Motor neuron (in vitro differentiated cells): ENCODE data around the gene LTBP1. TPM values are rescaled to one million over a fixed set of nuclear protein-coding genes. Genes with fewer than 3 reads are reported as not detected.

Experiments used
- ATAC-seq, 8 experiments: fragments of 200-7000 bp; cut with Tn5 transposase; replicated peaks in 6 of 8; 2 replicates each; pipeline ENCODE4 v1.8.0; 2021; ENCODE audit warnings: mild to moderate bottlenecking in 8 of 8, moderate library complexity in 8 of 8
- H3K27ac ChIP-seq, 2 donors: fragments of 250-450 bp; sonication (Bioruptor Pico); 2 replicates each; pipeline ENCODE4 v1.9.0; 2021; ENCODE audit warnings: antibody characterized with exemption in 2 of 2, mild to moderate bottlenecking in 2 of 2, moderate library complexity in 1 of 2
- H3K4me1 ChIP-seq, 2 donors: fragments of 250-450 bp; sonication (Bioruptor Pico); replicated peaks in 1 of 2; 2 replicates each; pipeline ENCODE4 v1.6.1; 2021; ENCODE audit warnings: antibody characterized with exemption in 2 of 2, mild to moderate bottlenecking in 2 of 2, moderate library complexity in 1 of 2
- H3K4me3 ChIP-seq, 5 donors: fragments of 250-450 bp; sonication (Bioruptor Pico); 2 replicates each; pipeline ENCODE4 v1.9.0; 2021; ENCODE audit warnings: antibody characterized with exemption in 5 of 5, mild to moderate bottlenecking in 5 of 5, moderate library complexity in 4 of 5
- WGBS, 10 experiments: fragments of 450-650 bp; shearing (Covaris generic); methylation state at CpG; one replicate each; pipeline ENCODE4 v1.0.0; 2022; 5-methylcytosine and 5-hydroxymethylcytosine counted together
- in situ Hi-C, 9 experiments: fragments of 400-800 bp; cut with MboI; loops; one replicate each; pipeline ENCODE4 v1.15.0; 2021; ENCODE audit warnings: low sequenced_read_pairs in 9 of 9, low pct_unique_long_range_greater_than_20kb in 2 of 9; ENCODE audit not compliant: unreplicated experiment in 9 of 9
- total RNA-seq, 8 experiments: library from RNA; unstranded; fragments of 300-600 nt; gene quantifications; 2 replicates each; pipeline versions ENCODE4 v1.2.3 to v1.2.4, GENCODE V29; 2022

Gene LTBP1
- total RNA-seq, 8 experiments from 2014 or later, result 2.8 to 692 (median 20.8) TPM

GRCh38 chr2:33335516-33335915 lies 388.8 kb downstream of the LTBP1 start:
- WGBS, 10 experiments, result 75 to 100% (median 98%) methylated on average over 1 to 3 of the region's 3 CpGs
- ATAC-seq, result no peak

GRCh38 chr2:33336036-33336625 lies 389.4 kb downstream of the LTBP1 start:
- no peaks in the 10 kb centered on the region for H3K4me1 ChIP-seq
- no peak overlapping the region for H3K27ac ChIP-seq
- in situ Hi-C loops, result no loop called here
- H3K4me3 ChIP-seq, result no peak overlapping the region
- 60 to 100% (median 90%) methylated on average over 1 to 4 of the region's 4 CpGs; no CpG with 5 or more reads in 1 of the 10 experiments for WGBS, 10 experiments
- ATAC-seq, result no peak

More at GRCh38 chr2:33335516-33335915, 388.8 kb downstream of the LTBP1 start:
- H3K4me1 ChIP-seq, result no peaks in the 10 kb centered on the region
- in situ Hi-C loops, result no loop called here
- no peak overlapping the region for H3K27ac ChIP-seq
- H3K4me3 ChIP-seq, result no peak overlapping the region

GRCh38 chr2:33337385-33337960 lies 390.7 kb downstream of the LTBP1 start:
- H3K4me3 ChIP-seq, result no peak overlapping the region
- in situ Hi-C loops, result no loop called here

GRCh38 chr2:33337981-33338380 lies 391.2 kb downstream of the LTBP1 start:
- H3K4me1 ChIP-seq, result no peaks in the 10 kb centered on the region
- WGBS, 10 experiments, result 26 to 100% (median 90%) methylated on average over 2 to 4 of the region's 4 CpGs
- no peak overlapping the region for H3K4me3 ChIP-seq
- in situ Hi-C loops, result no loop called here
- H3K27ac ChIP-seq, result no peak overlapping the region
- ATAC-seq, result no peak

More at GRCh38 chr2:33337385-33337960, 390.7 kb downstream of the LTBP1 start:
- ATAC-seq, result no peak
- H3K4me1 ChIP-seq, result no peaks in the 10 kb centered on the region
- WGBS, 10 experiments, result 59 to 97% (median 88%) methylated on average over 2 to 7 of the region's 7 CpGs
- no peak overlapping the region for H3K27ac ChIP-seq

- ATAC-seq, result peak in 3 of 8 experiments; percentile 27 to 67 (median 51)
- Histone ChIP-seq H3K4me1 (no peaks in the 10 kb centered on the region), H3K4me3 (no peak overlapping the region), H3K27ac (no peak overlapping the region)
- in situ Hi-C loops, result no loop called here
- 17 to 100% (median 81%) methylated on average over 1 to 4 of the region's 5 CpGs; no CpG with 5 or more reads in 2 of the 10 experiments for WGBS, 10 experiments
Observed at GRCh38 chr2:33339269-33339668, 392.5 kb downstream of the LTBP1 start.

GRCh38 chr2:33340280-33340679 lies 393.5 kb downstream of the LTBP1 start:
- Histone ChIP-seq H3K4me3 (no peak overlapping the region), H3K4me1 (no peaks in the 10 kb centered on the region), H3K27ac (no peak overlapping the region)
- in situ Hi-C loops, result no loop called here
- WGBS, 10 experiments, result 0 to 92% (median 71%) methylated on average over 1 to 6 of the region's 6 CpGs; no CpG with 5 or more reads in 2 of the 10 experiments
- ATAC-seq, result peak in 2 of 8 experiments; percentile 92 to 98

- Histone ChIP-seq H3K27ac (no peak overlapping the region), H3K4me3 (no peak overlapping the region), H3K4me1 (no peaks in the 10 kb centered on the region)
- in situ Hi-C loops, result no loop called here
- 57 to 100% (median 81%) methylated on average over 1 to 5 of the region's 5 CpGs for WGBS, 10 experiments
- no peak for ATAC-seq
Observed at GRCh38 chr2:33342171-33342570, 395.4 kb downstream of the LTBP1 start.

GRCh38 chr2:33342705-33343104 lies 396.0 kb downstream of the LTBP1 start:
- in situ Hi-C loops, result no loop called here
- H3K27ac ChIP-seq, result no peak overlapping the region
- no peaks in the 10 kb centered on the region for H3K4me1 ChIP-seq
- no peak overlapping the region for H3K4me3 ChIP-seq
- WGBS, 10 experiments, result 42 to 100% (median 79%) methylated on average over 1 to 4 of the region's 4 CpGs; no CpG with 5 or more reads in 3 of the 10 experiments
- ATAC-seq, result no peak

- in situ Hi-C loops, result no loop called here
- 51 to 100% (median 88%) methylated on average over 1 to 3 of the region's 3 CpGs; no CpG with 5 or more reads in 1 of the 10 experiments for WGBS, 10 experiments
- H3K27ac ChIP-seq, result no peak overlapping the region
- no peak for ATAC-seq
- H3K4me3 ChIP-seq, result no peak overlapping the region
- no peaks in the 10 kb centered on the region for H3K4me1 ChIP-seq
Observed at GRCh38 chr2:33343387-33343895, 396.7 kb downstream of the LTBP1 start.

- Histone ChIP-seq H3K27ac (no peak overlapping the region), H3K4me3 (no peak overlapping the region), H3K4me1 (no peaks in the 10 kb centered on the region)
- in situ Hi-C loops, result no loop called here
- no peak for ATAC-seq
- WGBS, 10 experiments, result 50 to 100% (median 86%) methylated on average over 1 to 3 of the region's 3 CpGs; no CpG with 5 or more reads in 1 of the 10 experiments
Observed at GRCh38 chr2:33344230-33344629, 397.5 kb downstream of the LTBP1 start.

- WGBS, 10 experiments, result 80 to 100% (median 100%) methylated on average over 1 to 3 of the region's 3 CpGs; no CpG with 5 or more reads in 1 of the 10 experiments
- Histone ChIP-seq H3K27ac (no peak overlapping the region), H3K4me3 (no peak overlapping the region), H3K4me1 (peaks cover 0 to 6% of the 10 kb centered on the region in 2 donors)
- no peak for ATAC-seq
- in situ Hi-C loops, result no loop called here
Observed at GRCh38 chr2:33347856-33348255, 401.1 kb downstream of the LTBP1 start.

GRCh38 chr2:33350632-33351031 lies 403.9 kb downstream of the LTBP1 start:
- no peak for ATAC-seq
- in situ Hi-C loops, result no loop called here
- Histone ChIP-seq H3K4me3 (no peak overlapping the region), H3K27ac (no peak overlapping the region), H3K4me1 (peaks cover 0 to 6% of the 10 kb centered on the region in 2 donors)

GRCh38 chr2:33351781-33352180 lies 405.0 kb downstream of the LTBP1 start:
- ATAC-seq, result peak in 2 of 8 experiments; percentile 56 to 73
- Histone ChIP-seq H3K27ac (no peak overlapping the region), H3K4me1 (peaks cover 0 to 6% of the 10 kb centered on the region in 2 donors), H3K4me3 (no peak overlapping the region)
- in situ Hi-C loops, result no loop called here
